Choroid plexus epithelial cell (primary cell): ENCODE results near the gene RIPOR2.
"Not testable (repeated sequence)": the region's sequence is repeated elsewhere in the genome, so short reads cannot be mapped to it uniquely, and the experiment has no call there.

ENCODE experiments used
- DNase-seq: peaks from one replicate; pipeline ENCODE4 v3.0.0-alpha.2; 2010; ENCODE audit warnings: low read depth
- H3K4me3 ChIP-seq: 2 replicates; pipeline ENCODE4 v1.5.1; 2011; ENCODE audit warnings: low read depth, mild to moderate bottlenecking, control low read depth, low read length, moderate library complexity
- TF ChIP-seq, protein P1 (sequence below): conservative IDR thresholded peaks from 2 replicates; pipeline ENCODE4 v1.5.1; 2011; ENCODE audit warnings: low read depth, mild to moderate bottlenecking, control low read depth, inconsistent platforms, low read length, moderate library complexity

Gene RIPOR2

DNA sequence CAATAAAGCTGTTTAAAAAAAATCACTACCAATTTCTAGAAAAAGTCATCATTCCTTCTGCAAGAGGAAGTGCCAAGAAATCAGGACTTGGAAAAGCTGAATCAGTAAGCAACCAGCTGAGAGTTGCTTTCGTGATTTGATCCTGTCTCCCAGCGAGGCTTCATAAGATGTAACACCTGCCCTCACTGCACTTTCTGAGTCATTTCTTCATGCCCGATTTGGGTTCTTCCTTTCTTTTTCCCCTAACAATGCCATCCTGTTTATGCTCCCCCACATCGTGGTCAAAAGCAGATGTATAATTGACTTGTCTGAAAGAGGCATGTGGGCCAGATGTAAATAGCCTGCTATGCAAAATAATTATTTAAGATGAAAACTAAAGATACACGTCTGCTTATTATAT, 52.1 kb downstream of the RIPOR2 start:
- TF ChIP-seq, protein P1, sequence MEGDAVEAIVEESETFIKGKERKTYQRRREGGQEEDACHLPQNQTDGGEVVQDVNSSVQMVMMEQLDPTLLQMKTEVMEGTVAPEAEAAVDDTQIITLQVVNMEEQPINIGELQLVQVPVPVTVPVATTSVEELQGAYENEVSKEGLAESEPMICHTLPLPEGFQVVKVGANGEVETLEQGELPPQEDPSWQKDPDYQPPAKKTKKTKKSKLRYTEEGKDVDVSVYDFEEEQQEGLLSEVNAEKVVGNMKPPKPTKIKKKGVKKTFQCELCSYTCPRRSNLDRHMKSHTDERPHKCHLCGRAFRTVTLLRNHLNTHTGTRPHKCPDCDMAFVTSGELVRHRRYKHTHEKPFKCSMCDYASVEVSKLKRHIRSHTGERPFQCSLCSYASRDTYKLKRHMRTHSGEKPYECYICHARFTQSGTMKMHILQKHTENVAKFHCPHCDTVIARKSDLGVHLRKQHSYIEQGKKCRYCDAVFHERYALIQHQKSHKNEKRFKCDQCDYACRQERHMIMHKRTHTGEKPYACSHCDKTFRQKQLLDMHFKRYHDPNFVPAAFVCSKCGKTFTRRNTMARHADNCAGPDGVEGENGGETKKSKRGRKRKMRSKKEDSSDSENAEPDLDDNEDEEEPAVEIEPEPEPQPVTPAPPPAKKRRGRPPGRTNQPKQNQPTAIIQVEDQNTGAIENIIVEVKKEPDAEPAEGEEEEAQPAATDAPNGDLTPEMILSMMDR: no peak
- DNase-seq: peak; percentile 53
- H3K4me3 ChIP-seq: no peak overlapping the region

DNA sequence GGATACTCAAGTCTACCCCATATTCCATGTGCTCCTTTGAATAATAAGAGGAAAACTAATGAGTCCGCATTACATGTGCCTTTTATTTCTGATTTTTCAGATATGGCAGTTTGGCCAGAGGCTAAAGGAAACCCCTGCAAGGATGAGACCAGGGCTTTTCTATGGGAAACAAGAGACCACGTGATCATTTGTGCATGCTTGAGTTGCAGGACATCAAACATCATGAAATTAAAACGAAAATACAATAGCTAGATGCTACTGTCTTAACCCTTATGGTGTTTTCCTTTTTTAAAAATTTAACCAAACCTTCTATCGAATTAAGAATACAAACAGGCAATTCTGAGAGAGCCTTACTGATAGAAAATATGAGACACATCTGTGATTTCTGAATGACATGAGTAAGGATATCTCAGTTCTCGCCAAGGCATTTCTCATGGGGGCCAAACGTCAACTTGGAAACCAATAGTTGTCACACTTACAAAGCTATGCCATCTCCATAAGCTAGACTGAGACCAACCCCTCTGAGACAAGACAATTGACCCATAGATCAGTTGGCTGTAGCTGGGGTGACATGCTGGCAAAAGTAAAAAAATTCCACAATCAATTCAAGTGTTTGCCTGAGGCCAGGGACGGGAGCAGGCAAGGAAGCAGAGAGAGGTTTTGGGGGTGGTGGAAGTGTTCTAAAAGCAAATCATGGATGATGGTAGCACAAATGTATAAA, 52.8 kb downstream of the RIPOR2 start:
- no peak overlapping the region for H3K4me3 ChIP-seq
- TF ChIP-seq, protein P1: no peak
- DNase-seq: no peak

- TF ChIP-seq, protein P1: no peak
- DNase-seq: no peak
Measured at GRCh38 chr6:24882295-24882694, 53.5 kb downstream of the RIPOR2 start.

GRCh38 chr6:24881376-24881775, 54.4 kb downstream of the RIPOR2 start:
- TF ChIP-seq, protein P1: no peak
- no peak for DNase-seq
- H3K4me3 ChIP-seq: no peak overlapping the region

More at GRCh38 chr6:24882295-24882694, 53.5 kb downstream of the RIPOR2 start:
- no peak overlapping the region for H3K4me3 ChIP-seq

GRCh38 chr6:24880451-24880850, 55.3 kb downstream of the RIPOR2 start:
- no peak overlapping the region for H3K4me3 ChIP-seq
- no peak for DNase-seq
- TF ChIP-seq, protein P1: no peak

- no peak for DNase-seq
- TF ChIP-seq, protein P1: no peak
- no peak overlapping the region for H3K4me3 ChIP-seq
Measured at GRCh38 chr6:24879351-24879750, 56.4 kb downstream of the RIPOR2 start.

- not testable (repeated sequence) for DNase-seq, H3K4me3 ChIP-seq
Measured at GRCh38 chr6:24877747-24878146, 58.0 kb downstream of the RIPOR2 start.
